Endothelial cell of umbilical vein (primary cell): ENCODE measurements around the gene SCFD1. TPM values are rescaled to one million over a fixed set of nuclear protein-coding genes. Genes with fewer than 3 reads are reported as not detected.

Source experiments
- BruUV-seq: library from RNA; stranded (reverse); fragments of 400-500 nt; replicated peaks from 2 replicates; lab custom pipeline; 2021; lab: Mats Ljungman, UMichigan
- CTCF ChIA-PET: fragments of 300-600, 350-600 bp; sonication (Branson Sonifier 250); formaldehyde crosslinking; loops from one replicate; lab custom pipeline; 2021; ENCODE audit warnings: antibody characterized with exemption, inconsistent platforms; lab: Charles Lee
- POLR2A ChIA-PET: fragments of 300-600, 350-600 bp; sonication (Branson Sonifier 250); formaldehyde crosslinking; loops from one replicate; lab custom pipeline; 2021; ENCODE audit warnings: antibody characterized with exemption, inconsistent platforms; lab: Charles Lee
- DNase-seq: peaks from one replicate; pipeline ENCODE4 v3.0.0-alpha.2; 2011; ENCODE audit warnings: low read depth, low spot score
- FAIRE-seq: peaks from 2 replicates; lab custom pipeline; 2011; peaks lifted over from hg19 to GRCh38; lab: Jason Lieb, UNC
- H2AFZ ChIP-seq: 2 replicates; pipeline ENCODE4 v1.6.0; 2012; ENCODE audit warnings: low read depth, low read length, control low read depth, inconsistent platforms
- H3K27ac ChIP-seq: 2 replicates; pipeline ENCODE4 v1.5.1; 2011; ENCODE audit warnings: low read depth, mild to moderate bottlenecking, control low read depth, low read length, moderate library complexity; ENCODE audit not compliant: insufficient read depth
- H3K27me3 ChIP-seq, 2 experiments: 2 replicates each; pipeline versions ENCODE4 v1.6.0 to v1.6.1; 2011; ENCODE audit warnings: low read length in 2 of 2, mixed read lengths in 1 of 2; ENCODE audit not compliant: control insufficient read depth in 2 of 2, insufficient read depth in 2 of 2
- H3K36me3 ChIP-seq, 2 experiments: 2 replicates in 1 of 2; 3 replicates in 1 of 2; pipeline ENCODE4 v1.5.1; 2011; ENCODE audit warnings: low read length in 2 of 2, mild to moderate bottlenecking in 1 of 2, moderate library complexity in 1 of 2; ENCODE audit not compliant: control insufficient read depth in 2 of 2, insufficient read depth in 2 of 2; ENCODE audit errors: extremely low read depth in 1 of 2
- H3K4me1 ChIP-seq: 3 replicates; pipeline ENCODE4 v1.5.1; 2011; ENCODE audit warnings: mild to moderate bottlenecking, low read length; ENCODE audit not compliant: control insufficient read depth, insufficient read depth; ENCODE audit errors: extremely low read depth
- H3K4me2 ChIP-seq: 2 replicates; pipeline ENCODE4 v1.6.1; 2011; ENCODE audit warnings: low read length, control low read depth, mixed read lengths; ENCODE audit not compliant: insufficient read depth
- H3K4me3 ChIP-seq, 3 experiments: fragments of 200-600 bp in 1 of 3; sonication (generic), shearing (Covaris generic) in 1 of 3; replicated peaks in 1 of 3; 2 replicates each; pipeline ENCODE4 v1.5.1; 2011 to 2016; ENCODE audit warnings: control low read depth in 3 of 3, low read length in 3 of 3, mild to moderate bottlenecking in 2 of 3, inconsistent platforms in 1 of 3, low read depth in 1 of 3, moderate library complexity in 1 of 3; ENCODE audit not compliant: insufficient read depth in 1 of 3
- H3K79me2 ChIP-seq: 2 replicates; pipeline ENCODE4 v1.6.0; 2012; ENCODE audit warnings: low read length, inconsistent platforms; ENCODE audit not compliant: control insufficient read depth, insufficient read depth
- H3K9ac ChIP-seq: replicated peaks from 2 replicates; pipeline ENCODE3; 2011; ENCODE audit warnings: low read length, control low read depth; ENCODE audit not compliant: insufficient read depth; ENCODE audit errors: extremely low read depth
- H3K9me1 ChIP-seq: replicated peaks from 3 replicates; pipeline ENCODE4 v1.6.0; 2011; ENCODE audit warnings: mild to moderate bottlenecking, low read length; ENCODE audit not compliant: control insufficient read depth, insufficient read depth; ENCODE audit errors: extremely low read depth
- H3K9me3 ChIP-seq: replicated peaks from 2 replicates; pipeline ENCODE4 v1.5.1; 2012; ENCODE audit warnings: low read length, inconsistent platforms; ENCODE audit not compliant: control insufficient read depth, insufficient read depth
- H4K20me1 ChIP-seq: replicated peaks from 2 replicates; pipeline ENCODE3; 2011; ENCODE audit warnings: mild to moderate bottlenecking, low read length; ENCODE audit not compliant: control insufficient read depth, insufficient read depth; ENCODE audit errors: extremely low read depth
- EZH2 ChIP-seq: IDR thresholded peaks from 2 replicates; pipeline ENCODE4 v1.6.1; 2012; ENCODE audit warnings: borderline replicate concordance, low read depth, mild to moderate bottlenecking, moderate library complexity, low read length, inconsistent platforms; ENCODE audit not compliant: severe bottlenecking
- FOS ChIP-seq: IDR thresholded peaks from 2 replicates; pipeline ENCODE4 v1.6.1; 2011; ENCODE audit warnings: mild to moderate bottlenecking, low read length, moderate library complexity, borderline replicate concordance; ENCODE audit not compliant: insufficient read depth
- GATA2 ChIP-seq: IDR thresholded peaks from 2 replicates; pipeline ENCODE4 v1.7.0; 2011; ENCODE audit warnings: low read depth, mild to moderate bottlenecking, moderate library complexity, mixed read lengths, low read length; ENCODE audit not compliant: insufficient read length, insufficient read depth
- JUN ChIP-seq: IDR thresholded peaks from 2 replicates; pipeline ENCODE4 v1.6.1; 2011; ENCODE audit warnings: borderline replicate concordance, low read depth; ENCODE audit not compliant: insufficient read length, insufficient read depth
- MYC ChIP-seq: IDR thresholded peaks from one replicate; pipeline ENCODE4 v1.6.1; 2011; ENCODE audit warnings: mild to moderate bottlenecking, low read depth, low read length
- POLR2A ChIP-seq: IDR thresholded peaks from 2 replicates; pipeline ENCODE4 v1.6.1; 2012; ENCODE audit warnings: low read depth, mild to moderate bottlenecking, control low read depth, low read length
- POLR2AphosphoS5 ChIP-seq: IDR thresholded peaks from 2 replicates; pipeline ENCODE4 v1.6.1; 2012; ENCODE audit warnings: low read depth, mild to moderate bottlenecking, control low read depth, low read length, moderate library complexity; ENCODE audit not compliant: insufficient read depth
- dilution Hi-C: fragments of 300-500 bp; cut with MboI; formaldehyde crosslinking; loops from one replicate; pipeline ENCODE4 v1.15.0; 2019; ENCODE audit warnings: low sequenced_read_pairs; ENCODE audit not compliant: extremely low pct_ligation_motif_present
- intact Hi-C: fragments of 100-400 bp; cut with micrococcal nuclease; formaldehyde crosslinking; loops from one replicate; pipeline ENCODE4 v1.10.0; 2022
- polyA plus RNA-seq, 4 experiments: library from polyadenylated mRNA; depleted of rRNA in 3 of 4; stranded (reverse) in 3 of 4; unstranded in 1 of 4; fragments of >200 nt; gene quantifications; 2 replicates each; pipeline versions ENCODE4 v1.2.1 to v1.2.3, GENCODE V29; 2011 to 2012; ENCODE audit warnings: missing spikeins in 1 of 4
- total RNA-seq: library from RNA; stranded (reverse); gene quantifications from 2 replicates; pipeline ENCODE4 v1.2.3, GENCODE V29; 2021
- TF ChIP-seq, protein P1 (sequence below), 2 donors: IDR thresholded peaks; 1 replicate in 1 of 2; 2 replicates in 1 of 2; pipeline ENCODE4 v1.5.1; 2011; ENCODE audit warnings: low read length in 2 of 2, mild to moderate bottlenecking in 2 of 2, moderate library complexity in 2 of 2, control low read depth in 1 of 2, inconsistent platforms in 1 of 2, low read depth in 1 of 2; ENCODE audit not compliant: insufficient read depth in 1 of 2; ENCODE audit errors: extremely low read depth in 1 of 2
- TF ChIP-seq, protein P2 (sequence below): IDR thresholded peaks from 2 replicates; pipeline ENCODE4 v1.6.1; 2011; ENCODE audit not compliant: insufficient read depth, insufficient read length

SCFD1 gene
- total and polyA plus RNA-seq, 2 donors (not counting 3 experiments of a cell fraction or from before 2014, with no cell fraction given), result 21.3 to 59.9 TPM

DNA sequence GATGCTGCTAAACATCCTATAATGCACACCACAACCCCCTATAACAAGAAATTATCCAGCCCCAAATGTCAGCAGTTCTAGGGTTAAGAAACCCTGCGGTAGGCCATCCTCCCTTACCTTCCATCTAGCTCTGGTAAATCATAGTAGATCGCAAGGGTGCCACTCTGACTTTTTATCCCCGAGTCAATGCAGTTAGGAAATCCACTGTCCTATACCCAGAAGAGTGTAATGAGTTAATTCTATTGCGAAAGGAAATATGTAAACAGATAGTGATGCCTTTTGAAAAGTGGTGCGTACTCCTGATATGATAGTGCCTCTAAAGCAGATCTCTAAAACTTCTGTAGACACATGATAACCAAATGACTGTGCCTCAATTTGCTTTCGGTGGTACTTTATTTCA lies 29.8 kb downstream of the SCFD1 start:
- H3K9me3 ChIP-seq, result no peaks in the 10 kb centered on the region
- peaks cover 6% of the 10 kb centered on the region in 2 experiments for H3K36me3 ChIP-seq
- dilution Hi-C loops, result no loop called here
- no peaks in the 10 kb centered on the region for H3K9me1 ChIP-seq
- no peak overlapping the region for H2AFZ ChIP-seq
- no peaks in the 10 kb centered on the region for H3K27me3 ChIP-seq
- H4K20me1 ChIP-seq, result peaks cover 2% of the 10 kb centered on the region
- H3K4me2 ChIP-seq, result no peak overlapping the region
- CTCF ChIA-PET, result no interaction called here
- intact Hi-C loops, result loop anchor here (10.0 kb wide), 2 partner anchors 433 to 703 kb away; no protein-coding TSS in a partner anchor
- POLR2A ChIA-PET, result no interaction called here
- BruUV-seq, result no TSS peak
- H3K4me1 ChIP-seq, result no peaks in the 10 kb centered on the region
- DNase-seq (no peak), FAIRE-seq (no peak)
- TF ChIP-seq EZH2, result no peak
- no peak for TF ChIP-seq MYC
- TF ChIP-seq, protein P1, sequence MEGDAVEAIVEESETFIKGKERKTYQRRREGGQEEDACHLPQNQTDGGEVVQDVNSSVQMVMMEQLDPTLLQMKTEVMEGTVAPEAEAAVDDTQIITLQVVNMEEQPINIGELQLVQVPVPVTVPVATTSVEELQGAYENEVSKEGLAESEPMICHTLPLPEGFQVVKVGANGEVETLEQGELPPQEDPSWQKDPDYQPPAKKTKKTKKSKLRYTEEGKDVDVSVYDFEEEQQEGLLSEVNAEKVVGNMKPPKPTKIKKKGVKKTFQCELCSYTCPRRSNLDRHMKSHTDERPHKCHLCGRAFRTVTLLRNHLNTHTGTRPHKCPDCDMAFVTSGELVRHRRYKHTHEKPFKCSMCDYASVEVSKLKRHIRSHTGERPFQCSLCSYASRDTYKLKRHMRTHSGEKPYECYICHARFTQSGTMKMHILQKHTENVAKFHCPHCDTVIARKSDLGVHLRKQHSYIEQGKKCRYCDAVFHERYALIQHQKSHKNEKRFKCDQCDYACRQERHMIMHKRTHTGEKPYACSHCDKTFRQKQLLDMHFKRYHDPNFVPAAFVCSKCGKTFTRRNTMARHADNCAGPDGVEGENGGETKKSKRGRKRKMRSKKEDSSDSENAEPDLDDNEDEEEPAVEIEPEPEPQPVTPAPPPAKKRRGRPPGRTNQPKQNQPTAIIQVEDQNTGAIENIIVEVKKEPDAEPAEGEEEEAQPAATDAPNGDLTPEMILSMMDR (IDR thresholded peaks at IDR 0.05; ENCODE audit: extremely low read depth in 1 of 2, insufficient read depth in 1 of 2, low read depth in 1 of 2, low read length in 2 of 2), result no peak
- TF ChIP-seq, protein P2, sequence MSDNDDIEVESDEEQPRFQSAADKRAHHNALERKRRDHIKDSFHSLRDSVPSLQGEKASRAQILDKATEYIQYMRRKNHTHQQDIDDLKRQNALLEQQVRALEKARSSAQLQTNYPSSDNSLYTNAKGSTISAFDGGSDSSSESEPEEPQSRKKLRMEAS, result no peak
- TF ChIP-seq GATA2, result no peak
- no peak for TF ChIP-seq FOS
- no peak for TF ChIP-seq POLR2A
- no peak for TF ChIP-seq POLR2AphosphoS5
- no peak for TF ChIP-seq JUN
- H3K9ac ChIP-seq, result no peak overlapping the region
- no peaks in the 10 kb centered on the region for H3K79me2 ChIP-seq
- H3K4me3 ChIP-seq, result no peak overlapping the region
- no peak overlapping the region for H3K27ac ChIP-seq
